ENCODE measurements around the gene CD300C. TPM values are rescaled to one million over a fixed set of nuclear protein-coding genes. Genes with fewer than 3 reads are reported as not detected.

CD300C gene
- total RNA-seq, 1 donor from 2014 or later, result 0.16 TPM

DNA sequence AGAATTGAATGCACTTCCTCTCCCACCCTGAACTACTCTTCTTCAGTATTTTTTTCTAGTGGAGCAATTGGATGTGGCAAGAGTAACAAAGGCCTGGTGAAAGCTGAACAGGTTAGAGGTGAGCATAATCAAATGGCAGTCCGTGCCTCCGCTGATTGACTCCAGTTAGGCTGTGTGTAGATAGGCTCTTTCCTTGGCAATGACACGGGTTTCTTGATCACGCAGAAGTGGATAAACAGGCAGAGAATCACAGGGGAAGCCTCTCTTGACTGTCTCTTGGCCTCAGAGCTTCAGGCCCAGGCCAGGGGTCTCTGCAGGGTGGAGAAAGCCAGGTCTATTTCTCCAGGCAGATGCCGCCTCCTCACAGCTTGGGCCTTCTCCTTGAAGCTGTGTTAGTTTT, 18.8 kb downstream of the CD300C start:
- ATAC-seq (ENCODE audit: low read depth) (no peak), DNase-seq (no peak)
- no peak overlapping the region for H3K27ac Mint-ChIP-seq
- H3K9me3 Mint-ChIP-seq, result no peaks in the 10 kb centered on the region
- TF ChIP-seq, protein P1, sequence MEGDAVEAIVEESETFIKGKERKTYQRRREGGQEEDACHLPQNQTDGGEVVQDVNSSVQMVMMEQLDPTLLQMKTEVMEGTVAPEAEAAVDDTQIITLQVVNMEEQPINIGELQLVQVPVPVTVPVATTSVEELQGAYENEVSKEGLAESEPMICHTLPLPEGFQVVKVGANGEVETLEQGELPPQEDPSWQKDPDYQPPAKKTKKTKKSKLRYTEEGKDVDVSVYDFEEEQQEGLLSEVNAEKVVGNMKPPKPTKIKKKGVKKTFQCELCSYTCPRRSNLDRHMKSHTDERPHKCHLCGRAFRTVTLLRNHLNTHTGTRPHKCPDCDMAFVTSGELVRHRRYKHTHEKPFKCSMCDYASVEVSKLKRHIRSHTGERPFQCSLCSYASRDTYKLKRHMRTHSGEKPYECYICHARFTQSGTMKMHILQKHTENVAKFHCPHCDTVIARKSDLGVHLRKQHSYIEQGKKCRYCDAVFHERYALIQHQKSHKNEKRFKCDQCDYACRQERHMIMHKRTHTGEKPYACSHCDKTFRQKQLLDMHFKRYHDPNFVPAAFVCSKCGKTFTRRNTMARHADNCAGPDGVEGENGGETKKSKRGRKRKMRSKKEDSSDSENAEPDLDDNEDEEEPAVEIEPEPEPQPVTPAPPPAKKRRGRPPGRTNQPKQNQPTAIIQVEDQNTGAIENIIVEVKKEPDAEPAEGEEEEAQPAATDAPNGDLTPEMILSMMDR (IDR thresholded peaks at IDR 0.05), result no peak
- no peak overlapping the region for H3K4me3 Mint-ChIP-seq
- H3K27me3 Mint-ChIP-seq, result peaks cover 3% of the 10 kb centered on the region
- POLR2A ChIA-PET, result no interaction called here
- no peaks in the 10 kb centered on the region for H3K36me3 Mint-ChIP-seq (ENCODE audit: low read depth)
- peaks cover 23% of the 10 kb centered on the region for H3K4me1 Mint-ChIP-seq
- intact Hi-C loops (cut with micrococcal nuclease), result no loop called here
- CTCF ChIA-PET, result no interaction called here

DNA sequence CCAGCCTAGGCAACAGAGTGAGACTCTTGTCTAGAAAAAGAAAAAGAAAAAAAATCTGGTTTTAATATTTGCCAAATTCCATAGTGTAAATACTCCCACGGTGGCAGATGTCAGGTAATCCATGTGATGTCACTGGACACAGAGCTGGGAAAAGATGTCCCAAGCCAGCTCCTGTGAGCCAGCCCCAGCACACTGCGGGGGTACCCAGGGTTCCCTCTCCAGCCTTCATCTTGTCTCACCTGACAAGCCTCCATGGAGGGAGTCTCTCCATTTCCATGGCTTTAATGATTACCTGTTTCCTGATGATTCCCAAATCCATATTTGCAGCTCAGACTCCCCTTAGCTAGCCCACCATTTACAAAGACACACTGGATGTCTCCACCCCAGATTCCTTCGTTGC, 19.2 kb downstream of the CD300C start:
- ATAC-seq (ENCODE audit: low read depth), result no peak
- intact Hi-C loops (cut with micrococcal nuclease), result no loop called here
- no peaks in the 10 kb centered on the region for H3K9me3 Mint-ChIP-seq
- H3K4me1 Mint-ChIP-seq, result peaks cover 20% of the 10 kb centered on the region
- H3K27ac Mint-ChIP-seq, result no peak overlapping the region
- H3K27me3 Mint-ChIP-seq, result peaks cover 3% of the 10 kb centered on the region
- POLR2A ChIA-PET, result no interaction called here
- no peak overlapping the region for H3K4me3 Mint-ChIP-seq
- TF ChIP-seq, protein P1 (IDR thresholded peaks at IDR 0.05), result no peak
- CTCF ChIA-PET, result no interaction called here
- no peak for DNase-seq
- H3K36me3 Mint-ChIP-seq (ENCODE audit: low read depth), result no peaks in the 10 kb centered on the region

DNA sequence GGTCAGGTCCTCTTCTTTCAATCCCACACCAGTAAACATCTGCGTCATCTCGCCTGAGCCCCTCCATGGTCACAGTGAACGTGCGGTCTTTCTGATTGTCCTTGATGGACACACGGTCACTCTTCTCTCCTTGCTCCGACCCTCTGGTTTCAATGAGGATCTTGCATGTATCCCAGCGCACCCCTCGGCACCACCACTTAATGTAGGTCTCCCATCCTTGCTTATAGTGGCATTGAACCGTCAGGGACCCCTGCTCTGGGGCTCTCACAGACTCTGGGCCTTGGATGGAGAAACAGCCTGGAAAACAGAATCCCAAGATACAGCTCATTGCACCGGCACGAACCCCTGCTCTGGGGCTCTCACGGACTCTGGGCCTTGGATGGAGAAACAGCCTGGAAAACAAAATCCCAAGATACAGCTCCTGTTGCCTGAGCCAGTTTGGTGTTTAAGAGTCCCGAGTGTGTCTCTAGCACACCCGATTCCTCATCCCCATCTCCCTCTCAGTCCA, 20.1 kb downstream of the CD300C start:
- peaks cover 17% of the 10 kb centered on the region for H3K4me1 Mint-ChIP-seq
- no peaks in the 10 kb centered on the region for H3K36me3 Mint-ChIP-seq (ENCODE audit: low read depth)
- no peak overlapping the region for H3K4me3 Mint-ChIP-seq
- ATAC-seq (ENCODE audit: low read depth), result no peak
- no peaks in the 10 kb centered on the region for H3K9me3 Mint-ChIP-seq
- intact Hi-C loops (cut with micrococcal nuclease), result no loop called here
- no peak for DNase-seq
- peaks cover 6% of the 10 kb centered on the region for H3K27me3 Mint-ChIP-seq
- TF ChIP-seq, protein P1 (IDR thresholded peaks at IDR 0.05), result no peak
- ChIA-PET CTCF (no interaction called here), POLR2A (no interaction called here)
- no peak overlapping the region for H3K27ac Mint-ChIP-seq

DNA sequence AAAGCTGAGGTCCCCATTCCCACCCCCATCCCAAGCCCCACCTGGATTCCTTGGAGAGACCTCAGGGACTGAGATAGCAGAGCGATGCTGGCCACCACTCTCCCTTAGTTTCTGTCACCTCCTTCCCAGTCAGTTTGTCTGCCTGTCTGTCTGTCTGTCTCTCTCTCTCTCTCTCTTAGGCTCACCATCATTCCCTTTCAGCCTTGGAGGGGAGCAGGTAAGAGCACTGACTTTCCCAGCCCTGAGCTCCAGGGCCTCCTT, 20.5 kb downstream of the CD300C start:
- Mint-ChIP-seq H3K27ac (no peak overlapping the region), H3K4me1 (peaks cover 18% of the 10 kb centered on the region), H3K36me3 (ENCODE audit: low read depth) (no peaks in the 10 kb centered on the region), H3K4me3 (no peak overlapping the region), H3K9me3 (no peaks in the 10 kb centered on the region), H3K27me3 (peaks cover 6% of the 10 kb centered on the region)
- ATAC-seq (ENCODE audit: low read depth) (no peak), DNase-seq (no peak)
- ChIA-PET POLR2A (no interaction called here), CTCF (no interaction called here)
- TF ChIP-seq, protein P1 (IDR thresholded peaks at IDR 0.05), result no peak
- intact Hi-C loops (cut with micrococcal nuclease), result no loop called here

DNA sequence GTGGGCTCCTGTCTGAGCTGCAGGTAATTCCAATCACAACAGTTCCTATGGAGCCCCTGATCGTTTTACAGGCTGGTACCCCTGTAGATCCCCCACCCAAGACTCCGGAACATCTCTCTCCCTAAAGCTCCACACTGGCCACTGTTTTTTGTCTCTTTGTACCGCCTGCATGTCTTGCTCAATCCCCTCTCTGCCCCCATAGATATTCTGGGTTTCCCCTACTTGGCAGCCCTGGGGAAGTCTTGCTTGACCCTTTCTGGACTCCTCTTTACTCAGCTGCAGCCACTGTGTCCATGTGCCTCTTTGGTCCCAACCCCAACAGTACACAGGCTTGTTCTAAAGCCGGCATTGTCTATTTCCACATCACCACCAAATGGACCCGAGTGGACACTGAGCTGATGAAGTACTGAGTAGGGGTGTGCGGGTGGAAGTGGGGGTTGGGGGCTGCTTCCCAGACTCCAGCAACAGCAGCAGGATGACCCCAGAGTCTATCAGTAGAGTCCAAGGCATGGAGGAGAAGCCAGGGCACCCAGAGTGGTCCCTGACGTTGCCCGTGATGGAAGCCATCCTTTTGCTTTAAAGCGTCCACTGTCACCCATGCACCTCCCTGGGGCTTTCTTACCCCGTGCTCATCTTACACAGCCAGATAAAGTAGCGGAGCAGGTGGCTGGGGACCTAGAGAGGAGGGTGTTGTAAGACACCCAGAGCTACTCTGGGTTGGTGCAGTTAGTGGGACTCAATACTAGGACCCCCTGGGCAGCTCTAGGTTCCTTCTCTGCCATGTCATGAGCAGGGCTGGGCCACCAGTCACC, 21.1 kb downstream of the CD300C start:
- Mint-ChIP-seq H3K27ac (no peak overlapping the region), H3K9me3 (no peaks in the 10 kb centered on the region), H3K27me3 (peaks cover 6% of the 10 kb centered on the region), H3K4me3 (no peak overlapping the region), H3K4me1 (peaks cover 23% of the 10 kb centered on the region), H3K36me3 (ENCODE audit: low read depth) (no peaks in the 10 kb centered on the region)
- POLR2A ChIA-PET, result no interaction called here
- TF ChIP-seq, protein P1 (IDR thresholded peaks at IDR 0.05), result no peak
- CTCF ChIA-PET, result no interaction called here
- intact Hi-C loops (cut with micrococcal nuclease), result no loop called here
- DNase-seq, result no peak
- no peak for ATAC-seq (ENCODE audit: low read depth)
